PC-9 (cell line): Measurements from ENCODE around the gene C2orf74.

Experiments used
- EZH2 ChIP-seq: fragments of 200-600 bp; sonication (generic); IDR thresholded peaks from 2 replicates; pipeline ENCODE4 v1.8.0; 2017; ENCODE audit warnings: antibody characterized with exemption, low read depth
- TF ChIP-seq, protein P1 (sequence below): fragments of 200-600 bp; sonication (generic); conservative IDR thresholded peaks from 2 replicates; pipeline ENCODE4 v1.6.1; 2017; ENCODE audit warnings: mixed run types, antibody characterized with exemption, mild to moderate bottlenecking, moderate library complexity

DNA sequence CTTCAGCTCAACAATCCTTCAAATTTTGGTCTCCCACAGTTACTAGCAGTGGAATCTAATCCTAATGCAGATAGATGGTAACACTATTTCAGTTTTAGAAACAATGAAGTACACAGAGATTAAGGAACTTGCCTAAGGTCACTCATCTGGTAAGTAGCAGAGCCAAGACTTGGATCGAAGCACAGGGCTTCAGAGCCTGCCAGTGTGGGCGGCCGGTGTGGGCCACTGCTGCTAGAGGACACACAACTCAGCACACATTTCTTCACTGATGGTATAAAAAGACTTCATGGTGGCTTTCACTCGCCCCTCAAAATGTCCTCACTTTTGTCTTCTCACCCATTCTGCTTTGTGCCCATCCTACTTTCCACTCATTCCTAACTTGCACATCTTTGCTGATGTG lies 11.1 kb downstream of the C2orf74 start:
- TF ChIP-seq EZH2, result no peak
- TF ChIP-seq, protein P1, sequence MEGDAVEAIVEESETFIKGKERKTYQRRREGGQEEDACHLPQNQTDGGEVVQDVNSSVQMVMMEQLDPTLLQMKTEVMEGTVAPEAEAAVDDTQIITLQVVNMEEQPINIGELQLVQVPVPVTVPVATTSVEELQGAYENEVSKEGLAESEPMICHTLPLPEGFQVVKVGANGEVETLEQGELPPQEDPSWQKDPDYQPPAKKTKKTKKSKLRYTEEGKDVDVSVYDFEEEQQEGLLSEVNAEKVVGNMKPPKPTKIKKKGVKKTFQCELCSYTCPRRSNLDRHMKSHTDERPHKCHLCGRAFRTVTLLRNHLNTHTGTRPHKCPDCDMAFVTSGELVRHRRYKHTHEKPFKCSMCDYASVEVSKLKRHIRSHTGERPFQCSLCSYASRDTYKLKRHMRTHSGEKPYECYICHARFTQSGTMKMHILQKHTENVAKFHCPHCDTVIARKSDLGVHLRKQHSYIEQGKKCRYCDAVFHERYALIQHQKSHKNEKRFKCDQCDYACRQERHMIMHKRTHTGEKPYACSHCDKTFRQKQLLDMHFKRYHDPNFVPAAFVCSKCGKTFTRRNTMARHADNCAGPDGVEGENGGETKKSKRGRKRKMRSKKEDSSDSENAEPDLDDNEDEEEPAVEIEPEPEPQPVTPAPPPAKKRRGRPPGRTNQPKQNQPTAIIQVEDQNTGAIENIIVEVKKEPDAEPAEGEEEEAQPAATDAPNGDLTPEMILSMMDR, result no peak
